Adipocyte (in vitro differentiated cells): Measurements from ENCODE around the gene FAM111A.
A peak's percentile ranks its signal among the peaks of the same experiment; 100 is the strongest.

Experiments used
- DNase-seq: peaks from one replicate; pipeline ENCODE4 v3.0.0-alpha.2; 2015; ENCODE audit warnings: low read depth
- H3K27me3 ChIP-seq: replicated peaks from 2 replicates; pipeline ENCODE4 v1.7.0; 2013; ENCODE audit warnings: mild to moderate bottlenecking, low read length, moderate library complexity; ENCODE audit not compliant: control insufficient read depth, insufficient read depth
- H3K36me3 ChIP-seq: 2 replicates; pipeline ENCODE4 v1.7.0; 2013; ENCODE audit warnings: low read length, mild to moderate bottlenecking, moderate library complexity; ENCODE audit not compliant: control insufficient read depth, insufficient read depth, severe bottlenecking
- H3K4me1 ChIP-seq: 2 replicates; pipeline ENCODE4 v1.7.0; 2013; ENCODE audit warnings: mild to moderate bottlenecking, low read length, moderate library complexity; ENCODE audit not compliant: control insufficient read depth, insufficient read depth
- H3K4me3 ChIP-seq: 2 replicates; pipeline ENCODE4 v1.7.0; 2013; ENCODE audit warnings: mild to moderate bottlenecking, low read length, moderate library complexity
- H3K9ac ChIP-seq: 2 replicates; pipeline ENCODE4 v1.7.0; 2013; ENCODE audit warnings: mild to moderate bottlenecking, low read length, moderate library complexity
- H3K9me3 ChIP-seq: 2 replicates; pipeline ENCODE4 v1.7.0; 2013; ENCODE audit warnings: mild to moderate bottlenecking, low read length, moderate library complexity; ENCODE audit not compliant: control insufficient read depth

The FAM111A gene

GRCh38 chr11:59191890-59192289, 49.2 kb downstream of the FAM111A start:
- DNase-seq = no peak
- H3K9me3 ChIP-seq = no peaks in the 10 kb centered on the region
- no peaks in the 10 kb centered on the region for H3K27me3 ChIP-seq
- peaks cover 37% of the 10 kb centered on the region for H3K4me1 ChIP-seq
- no peak overlapping the region for H3K9ac ChIP-seq
- no peak overlapping the region for H3K4me3 ChIP-seq
- peaks cover 68% of the 10 kb centered on the region for H3K36me3 ChIP-seq

GRCh38 chr11:59192446-59193020, 49.9 kb downstream of the FAM111A start:
- no peaks in the 10 kb centered on the region for H3K9me3 ChIP-seq
- H3K4me1 ChIP-seq = peaks cover 32% of the 10 kb centered on the region
- no peak overlapping the region for H3K9ac ChIP-seq
- DNase-seq = no peak
- H3K4me3 ChIP-seq = no peak overlapping the region
- no peaks in the 10 kb centered on the region for H3K27me3 ChIP-seq
- peaks cover 69% of the 10 kb centered on the region for H3K36me3 ChIP-seq

GRCh38 chr11:59193587-59194130, 51.0 kb downstream of the FAM111A start:
- H3K9me3 ChIP-seq = no peaks in the 10 kb centered on the region
- DNase-seq = no peak
- peaks cover 69% of the 10 kb centered on the region for H3K36me3 ChIP-seq
- H3K4me1 ChIP-seq = peaks cover 32% of the 10 kb centered on the region
- H3K27me3 ChIP-seq = no peaks in the 10 kb centered on the region
- H3K9ac ChIP-seq = no peak overlapping the region
- no peak overlapping the region for H3K4me3 ChIP-seq

GRCh38 chr11:59195586-59195985, 52.9 kb downstream of the FAM111A start:
- no peak for DNase-seq
- no peak overlapping the region for H3K9ac ChIP-seq
- peaks cover 74% of the 10 kb centered on the region for H3K36me3 ChIP-seq
- H3K4me3 ChIP-seq = no peak overlapping the region
- peaks cover 26% of the 10 kb centered on the region for H3K4me1 ChIP-seq
- no peaks in the 10 kb centered on the region for H3K27me3 ChIP-seq
- H3K9me3 ChIP-seq = no peaks in the 10 kb centered on the region

GRCh38 chr11:59196777-59197176, 54.1 kb downstream of the FAM111A start:
- Histone ChIP-seq H3K27me3 (no peaks in the 10 kb centered on the region), H3K4me3 (no peak overlapping the region), H3K4me1 (peaks cover 32% of the 10 kb centered on the region), H3K9ac (no peak overlapping the region), H3K36me3 (peaks cover 72% of the 10 kb centered on the region), H3K9me3 (no peaks in the 10 kb centered on the region)
- no peak for DNase-seq

- DNase-seq = peak; percentile 80
- Histone ChIP-seq H3K9ac (no peak overlapping the region), H3K36me3 (peaks cover 70% of the 10 kb centered on the region), H3K27me3 (no peaks in the 10 kb centered on the region), H3K4me1 (peaks cover 32% of the 10 kb centered on the region), H3K9me3 (no peaks in the 10 kb centered on the region), H3K4me3 (peak overlapping the region; percentile 16)
Measured at GRCh38 chr11:59197991-59198390, 55.3 kb downstream of the FAM111A start.

GRCh38 chr11:59198726-59199125, 56.1 kb downstream of the FAM111A start:
- no peaks in the 10 kb centered on the region for H3K9me3 ChIP-seq
- peaks cover 32% of the 10 kb centered on the region for H3K4me1 ChIP-seq
- no peak for DNase-seq
- peaks cover 69% of the 10 kb centered on the region for H3K36me3 ChIP-seq
- no peaks in the 10 kb centered on the region for H3K27me3 ChIP-seq
- H3K9ac ChIP-seq = peak overlapping the region; percentile 21
- H3K4me3 ChIP-seq = no peak overlapping the region

GRCh38 chr11:59199546-59200422, 57.1 kb downstream of the FAM111A start:
- no peak overlapping the region for H3K9ac ChIP-seq
- H3K36me3 ChIP-seq = peaks cover 69% of the 10 kb centered on the region
- no peak for DNase-seq
- no peaks in the 10 kb centered on the region for H3K27me3 ChIP-seq
- H3K4me1 ChIP-seq = peaks cover 32% of the 10 kb centered on the region
- H3K9me3 ChIP-seq = no peaks in the 10 kb centered on the region
- H3K4me3 ChIP-seq = no peak overlapping the region

GRCh38 chr11:59200423-59200746, 57.7 kb downstream of the FAM111A start:
- Histone ChIP-seq H3K27me3 (no peaks in the 10 kb centered on the region), H3K36me3 (peaks cover 69% of the 10 kb centered on the region), H3K4me1 (peaks cover 32% of the 10 kb centered on the region), H3K9ac (no peak overlapping the region), H3K4me3 (no peak overlapping the region), H3K9me3 (no peaks in the 10 kb centered on the region)
- no peak for DNase-seq

- peaks cover 32% of the 10 kb centered on the region for H3K4me1 ChIP-seq
- H3K4me3 ChIP-seq = no peak overlapping the region
- no peak overlapping the region for H3K9ac ChIP-seq
- H3K36me3 ChIP-seq = peaks cover 68% of the 10 kb centered on the region
- H3K27me3 ChIP-seq = no peaks in the 10 kb centered on the region
- no peaks in the 10 kb centered on the region for H3K9me3 ChIP-seq
- DNase-seq = no peak
Measured at GRCh38 chr11:59201353-59201752, 58.7 kb downstream of the FAM111A start.
